ENCODE results near the gene EYA2. TPM values are rescaled to one million over a fixed set of nuclear protein-coding genes. Genes with fewer than 3 reads are reported as not detected.

Gene EYA2
- total and polyA plus RNA-seq, 2 of the 4 experiments (the other 2 are of a cell fraction), result 2.3 to 5.4 TPM

- Histone ChIP-seq H2AK9ac (replicated peaks; ENCODE audit: low read depth, low read length, poor library complexity) (peak overlapping the region; percentile 17), H3K9me3 (ENCODE audit: control insufficient read depth, insufficient read depth, low read length) (no peaks in the 10 kb centered on the region), H4K91ac (ENCODE audit: insufficient read depth, low read depth, low read length) (peak overlapping the region; percentile 34), H3K27ac (ENCODE audit: insufficient read depth, low read length) (peak overlapping the region; percentile 30; the same call in 1 of the 2 replicates), H3K18ac (ENCODE audit: low read depth, low read length) (peak overlapping the region; percentile 54), H2BK120ac (ENCODE audit: low read depth, low read length) (peak overlapping the region; percentile 47), H4K5ac (ENCODE audit: low read depth, low read length) (0 out of 2 replicates have a peak overlapping the region, but pooled peaks have one; percentile 36), H2AFZ (replicated peaks; ENCODE audit: low read length, poor library complexity) (no peak overlapping the region), H3K79me1 (ENCODE audit: low read depth in 1 of 2, low read length in 2 of 2) (peaks cover 22 to 67% of the 10 kb centered on the region in 2 experiments), H3K27me3 (ENCODE audit: control insufficient read depth, insufficient read depth, low read length) (no peaks in the 10 kb centered on the region), H3K36me3 (ENCODE audit: control insufficient read depth, insufficient read depth, low read length) (peaks cover 39% of the 10 kb centered on the region), H3K4me3 (ENCODE audit: insufficient read depth, low read depth, low read length) (no peak overlapping the region), H3K14ac (replicated peaks; ENCODE audit: low read depth, low read length) (peak overlapping the region; percentile 1), H3K56ac (ENCODE audit: extremely low read depth, insufficient read depth, low read length) (no peak overlapping the region), H3K9me1 (ENCODE audit: insufficient read depth, low read length) (peaks cover 25% of the 10 kb centered on the region), H3K4me1 (ENCODE audit: control insufficient read depth, insufficient read depth, low read length) (peaks cover 18% of the 10 kb centered on the region), H3K4me2 (ENCODE audit: low read depth, low read length) (no peak overlapping the region), H4K20me1 (ENCODE audit: insufficient read depth, low read length) (no peaks in the 10 kb centered on the region), H3K9ac (ENCODE audit: low read depth, low read length) (0 out of 2 replicates have a peak overlapping the region, but pooled peaks have one; percentile 22), H2AK5ac (ENCODE audit: low read depth, low read length) (peak overlapping the region; percentile 58), H3K4ac (ENCODE audit: low read depth, low read length) (peak overlapping the region; percentile 95), H2BK15ac (ENCODE audit: low read depth, low read length) (peak overlapping the region; percentile 39; the same call in 2 of the 3 replicates), H2BK5ac (ENCODE audit: low read depth, low read length, poor library complexity, severe bottlenecking) (peak overlapping the region; percentile 72), H4K8ac (ENCODE audit: low read depth in 2 of 2, low read length in 2 of 2) (peak overlapping the region in 1 of 2 experiments; percentile 11; a peak in 2 of 4 replicates), H2BK20ac (ENCODE audit: low read depth, low read length) (peak overlapping the region; percentile 26; the same call in 1 of the 2 replicates), H3K23ac (ENCODE audit: low read depth, low read length) (0 out of 2 replicates have a peak overlapping the region, but pooled peaks have one; percentile 3)
- peak; percentile 48 for DNase-seq
- intact Hi-C loops (cut with micrococcal nuclease) (no loop called here), dilution Hi-C loops (cut with HindIII; ENCODE audit: low sequenced_read_pairs, unreplicated experiment) (no loop called here), in situ Hi-C loops (cut with MboI; ENCODE audit: low sequenced_read_pairs) (no loop called here)
- TF ChIP-seq ELK1 (IDR thresholded peaks at IDR 0.05; ENCODE audit: borderline replicate concordance, low read depth, low read length), result no peak
- TF ChIP-seq RAD21 (IDR thresholded peaks at IDR 0.05; ENCODE audit: low read length), result no peak
- TF ChIP-seq CHD1 (IDR thresholded peaks at IDR 0.05; ENCODE audit: low read depth, low read length), result no peak
- no peak for TF ChIP-seq SMC3 (IDR thresholded peaks at IDR 0.05; ENCODE audit: low read depth, low read length)
- TF ChIP-seq CTCF (conservative IDR thresholded peaks at IDR 0.05; ENCODE audit: low read depth, low read length), result no peak
- no peak for TF ChIP-seq FOS (IDR thresholded peaks at IDR 0.05; ENCODE audit: low read depth, low read length)
- peak; percentile 55 for TF ChIP-seq MAFK (IDR thresholded peaks at IDR 0.05; ENCODE audit: low read depth, low read length)
- TF ChIP-seq BHLHE40 (IDR thresholded peaks at IDR 0.05; ENCODE audit: low read depth, low read length), result no peak
- no peak for TF ChIP-seq RFX5 (IDR thresholded peaks at IDR 0.05; ENCODE audit: low read depth, low read length)
- ChIA-PET CTCF (interaction anchor here (0.9 kb wide), 1 partner anchor 150 kb away, joined by 3 read pairs; no protein-coding TSS in a partner anchor), POLR2A (ENCODE audit: unreplicated experiment) (no interaction called here)
- BruUV-seq (replicated peaks), result no TSS peak
- 89% methylated on average over 2 of the region's 9 CpGs; no CpG with 5 or more reads in 1 of the 2 experiments for WGBS, 2 experiments (ENCODE audit: extremely low coverage in 2 of 2, insufficient read length in 1 of 2)
- no peak for ATAC-seq (ENCODE audit: low read depth)
Observed at GRCh38 chr20:47233333-47234188, 338.9 kb downstream of the EYA2 start.

Data from IMR-90 (cell line).